Right cardiac atrium (tissue), 5 donors: ENCODE data around the gene LRRC61. TPM values are rescaled to one million over a fixed set of nuclear protein-coding genes. Genes with fewer than 3 reads are reported as not detected.
"Not testable (repeated sequence)": the region's sequence is repeated elsewhere in the genome, so short reads cannot be mapped to it uniquely, and the experiment has no call there.

Source experiments
- ATAC-seq, 2 donors: fragments of 200-7000 bp; cut with Tn5 transposase; one replicate each; pipeline versions ENCODE4 v1.8.0 to v1.9.1; 2020; ENCODE audit warnings: moderate library complexity in 2 of 2, mild to moderate bottlenecking in 1 of 2
- DNase-seq, 3 donors: peaks; one replicate each; pipeline ENCODE4 v3.0.0-alpha.2; 2020
- H3K27ac ChIP-seq: one replicate; pipeline ENCODE4 v1.5.1; 2013; ENCODE audit warnings: mild to moderate bottlenecking, low read length, control low read depth, moderate library complexity
- H3K27me3 ChIP-seq: one replicate; pipeline ENCODE4 v1.6.1; 2013; ENCODE audit not compliant: control insufficient read depth, insufficient read depth
- H3K4me1 ChIP-seq: one replicate; pipeline ENCODE4 v1.6.1; 2013; ENCODE audit warnings: low read length; ENCODE audit not compliant: control insufficient read depth, insufficient read depth
- H3K4me3 ChIP-seq: one replicate; pipeline ENCODE4 v1.5.1; 2013; ENCODE audit warnings: low read length, control low read depth
- H3K9me3 ChIP-seq: one replicate; pipeline ENCODE4 v1.6.1; 2013; ENCODE audit warnings: low read length; ENCODE audit not compliant: control insufficient read depth
- WGBS: extraction: QIAGEN DNeasy Blood & Tissue Kit; methylation state at CpG from one replicate; pipeline ENCODE4 v1.1.7; 2013; 5-methylcytosine and 5-hydroxymethylcytosine counted together
- intact Hi-C, 4 donors: fragments of 100-400 bp; cut with DNase I; formaldehyde crosslinking; loops; one replicate each; pipeline versions ENCODE4 v1.11.0 to v1.14.0; 2022 to 2023
- polyA plus RNA-seq: library from polyadenylated mRNA; stranded (reverse); fragments of 200-250 nt; gene quantifications from one replicate; pipeline ENCODE4 v1.2.3, GENCODE V29; 2013
- total RNA-seq, 4 donors: library from RNA; stranded (reverse); fragmentation: NEBNext Ultra II Directional; extraction: Animal tissue kit (Norgen Biotek cat#: 25700); gene quantifications; one replicate each; pipeline ENCODE4 v1.2.1, GENCODE V29; 2021
- donor health status: healthy with polysubstance abuse.
- donor health status: DM: no; HTN: yes; CAD: no.
- donor health status: DM: no; HTN: no; CAD: no.
- donor health status: DM: no; HTN: yes; CAD: no; lungs with severe emphysema.
- donor health status: DM: yes; HTN: yes; CAD: no.

LRRC61 gene
- total and polyA plus RNA-seq, 5 donors: 4.4 to 8.0 (median 5.9) TPM

- Histone ChIP-seq H3K27me3 (no peaks in the 10 kb centered on the region), H3K27ac (no peak overlapping the region), H3K4me3 (no peak overlapping the region), H3K9me3 (no peaks in the 10 kb centered on the region), H3K4me1 (no peaks in the 10 kb centered on the region)
- ATAC-seq (no peak), DNase-seq (no peak)
- 75% methylated on average over 9 of the region's 9 CpGs for WGBS
- intact Hi-C loops: no loop called here
These were observed 15.3 kb upstream of the LRRC61 start for GRCh38 chr7:150307904-150308303.

- H3K4me3 ChIP-seq: no peak overlapping the region
- intact Hi-C loops: no loop called here
- no peaks in the 10 kb centered on the region for H3K27me3 ChIP-seq
- H3K9me3 ChIP-seq: no peaks in the 10 kb centered on the region
- H3K4me1 ChIP-seq: no peaks in the 10 kb centered on the region
- DNase-seq: no peak
- no peak overlapping the region for H3K27ac ChIP-seq
- ATAC-seq: no peak
These were observed 14.6 kb upstream of the LRRC61 start for GRCh38 chr7:150308575-150308974.

- no peak for ATAC-seq
- 88% methylated on average over 4 of the region's 4 CpGs for WGBS
- intact Hi-C loops: no loop called here
These were observed 12.0 kb upstream of the LRRC61 start for GRCh38 chr7:150311146-150311545.

GRCh38 chr7:150311711-150312110, 11.4 kb upstream of the LRRC61 start:
- 74% methylated on average over 5 of the region's 5 CpGs for WGBS
- no peak for ATAC-seq

More at GRCh38 chr7:150311146-150311545, 12.0 kb upstream of the LRRC61 start:
- H3K4me3 ChIP-seq: no peak overlapping the region
- no peaks in the 10 kb centered on the region for H3K27me3 ChIP-seq
- H3K4me1 ChIP-seq: no peaks in the 10 kb centered on the region
- no peak overlapping the region for H3K27ac ChIP-seq
- no peak for DNase-seq
- no peaks in the 10 kb centered on the region for H3K9me3 ChIP-seq

GRCh38 chr7:150312649-150313366, 10.3 kb upstream of the LRRC61 start:
- H3K4me3 ChIP-seq, DNase-seq, H3K4me1 ChIP-seq, intact Hi-C loops, H3K27ac ChIP-seq, H3K9me3 ChIP-seq, ATAC-seq, H3K27me3 ChIP-seq: not testable (repeated sequence)
- 87% methylated on average over 7 of the region's 7 CpGs for WGBS

More at GRCh38 chr7:150311711-150312110, 11.4 kb upstream of the LRRC61 start:
- no peaks in the 10 kb centered on the region for H3K4me1 ChIP-seq
- no peaks in the 10 kb centered on the region for H3K27me3 ChIP-seq
- no peaks in the 10 kb centered on the region for H3K9me3 ChIP-seq
- no peak overlapping the region for H3K4me3 ChIP-seq
- DNase-seq: no peak
- no peak overlapping the region for H3K27ac ChIP-seq
- intact Hi-C loops: no loop called here

GRCh38 chr7:150313367-150313809, 9.8 kb upstream of the LRRC61 start:
- WGBS: 67% methylated on average over 3 of the region's 3 CpGs
- no peak for DNase-seq

GRCh38 chr7:150313870-150314269, 9.3 kb upstream of the LRRC61 start:
- WGBS: 95% methylated on average over 6 of the region's 6 CpGs
- ATAC-seq (no peak), DNase-seq (no peak)
- no peaks in the 10 kb centered on the region for H3K9me3 ChIP-seq
- no peak overlapping the region for H3K27ac ChIP-seq
- H3K4me3 ChIP-seq: no peak overlapping the region
- no peaks in the 10 kb centered on the region for H3K27me3 ChIP-seq
- intact Hi-C loops: no loop called here
- no peaks in the 10 kb centered on the region for H3K4me1 ChIP-seq

More at GRCh38 chr7:150313367-150313809, 9.8 kb upstream of the LRRC61 start:
- no peak overlapping the region for H3K27ac ChIP-seq
- no peak for ATAC-seq
- intact Hi-C loops: no loop called here
- H3K9me3 ChIP-seq: no peaks in the 10 kb centered on the region
- H3K4me3 ChIP-seq: no peak overlapping the region
- H3K4me1 ChIP-seq: no peaks in the 10 kb centered on the region
- no peaks in the 10 kb centered on the region for H3K27me3 ChIP-seq

- Histone ChIP-seq H3K9me3 (no peaks in the 10 kb centered on the region), H3K27ac (no peak overlapping the region), H3K4me1 (no peaks in the 10 kb centered on the region), H3K27me3 (no peaks in the 10 kb centered on the region), H3K4me3 (no peak overlapping the region)
- no peak for DNase-seq
- ATAC-seq: no peak
- WGBS: 83% methylated on average over 5 of the region's 5 CpGs
- intact Hi-C loops: no loop called here
These were observed 8.4 kb upstream of the LRRC61 start for GRCh38 chr7:150314639-150315239.

GRCh38 chr7:150316987-150317386, 6.2 kb upstream of the LRRC61 start:
- H3K27ac ChIP-seq, H3K27me3 ChIP-seq, H3K4me1 ChIP-seq, DNase-seq, ATAC-seq, H3K4me3 ChIP-seq, intact Hi-C loops, H3K9me3 ChIP-seq: not testable (repeated sequence)
- WGBS: 84% methylated on average over 6 of the region's 6 CpGs

GRCh38 chr7:150317748-150318444, 5.3 kb upstream of the LRRC61 start:
- H3K27me3 ChIP-seq: no peaks in the 10 kb centered on the region
- DNase-seq (no peak), ATAC-seq (no peak)
- WGBS: 47% methylated on average over 7 of the region's 7 CpGs
- H3K9me3 ChIP-seq: no peaks in the 10 kb centered on the region
- intact Hi-C loops: no loop called here
- no peak overlapping the region for H3K27ac ChIP-seq
- H3K4me3 ChIP-seq: no peak overlapping the region
- peaks cover 2% of the 10 kb centered on the region for H3K4me1 ChIP-seq

- WGBS: 98% methylated on average over 3 of the region's 3 CpGs
- intact Hi-C loops: no loop called here
- Histone ChIP-seq H3K27ac (no peak overlapping the region), H3K4me3 (no peak overlapping the region), H3K4me1 (peaks cover 2% of the 10 kb centered on the region), H3K9me3 (no peaks in the 10 kb centered on the region), H3K27me3 (no peaks in the 10 kb centered on the region)
- ATAC-seq (no peak), DNase-seq (no peak)
These were observed 1.4 kb upstream of the LRRC61 start for GRCh38 chr7:150321788-150322113.
